Hypothalamus (tissue), 51 donors: ENCODE data around the gene PPP3CA.
"Not testable (repeated sequence)": the region's sequence is repeated elsewhere in the genome, so short reads cannot be mapped to it uniquely, and the experiment has no call there.

Source experiments
- DNase-seq, 51 donors: peaks; one replicate each; lab custom pipeline; 2025; lab: John Stamatoyannopoulos, UW

PPP3CA gene

DNA sequence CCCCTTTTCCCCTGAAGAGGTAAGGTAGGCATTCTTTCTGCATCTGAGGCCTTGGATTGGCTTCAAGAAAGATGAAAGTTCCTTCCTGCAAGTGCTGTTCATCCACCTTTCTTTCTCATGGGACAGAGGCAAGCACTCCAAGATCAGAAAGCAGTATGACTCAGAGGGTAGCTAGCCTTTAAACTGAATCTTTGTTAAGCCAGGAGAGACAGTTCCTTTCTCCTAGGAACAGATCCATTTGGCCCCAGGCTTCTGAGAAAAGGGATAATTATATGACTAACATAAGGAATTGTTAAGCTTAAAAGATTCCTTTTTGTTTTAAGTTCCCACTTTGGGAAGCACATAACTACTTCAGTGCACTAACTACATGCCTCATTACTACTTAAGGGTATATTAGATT lies 192.0 kb downstream of the PPP3CA start:
- DNase-seq, result no peak

DNA sequence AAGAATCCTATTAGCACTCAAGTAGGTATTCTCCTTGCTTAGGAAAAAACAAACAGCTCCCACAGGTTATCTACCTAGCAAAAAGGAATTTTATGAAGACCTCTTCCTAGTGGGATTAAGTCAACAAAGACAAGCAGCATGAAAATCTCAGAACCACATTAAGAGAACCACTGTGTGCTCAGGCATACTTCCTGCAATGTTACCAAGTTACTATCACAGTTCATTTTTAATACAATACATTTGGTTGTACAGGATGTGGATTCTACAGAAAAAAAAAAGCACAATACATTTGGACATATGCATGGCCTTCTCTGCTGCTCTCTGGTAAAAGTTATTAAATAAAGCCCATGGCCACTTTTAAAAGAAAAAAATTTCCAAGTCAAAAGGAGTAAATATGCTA lies 193.7 kb downstream of the PPP3CA start:
- DNase-seq, result no peak

DNA sequence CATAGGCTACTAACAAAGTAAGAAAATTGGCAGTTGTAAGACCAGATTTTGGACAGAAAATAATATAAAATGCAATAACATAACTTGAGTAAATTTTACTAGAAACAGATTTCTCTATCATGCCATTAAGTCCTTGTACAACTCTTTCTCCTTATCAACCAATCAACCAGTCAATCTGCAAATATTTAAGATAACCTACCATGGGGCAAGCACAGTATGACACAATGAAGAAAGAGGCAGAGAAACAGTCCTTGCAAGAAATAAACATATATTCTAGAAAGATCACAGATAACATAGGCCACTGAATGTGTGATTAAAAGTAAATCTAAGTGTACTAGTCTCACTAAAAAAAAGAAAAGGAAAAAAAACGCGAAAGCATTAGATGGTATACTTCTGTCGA lies 194.8 kb downstream of the PPP3CA start:
- no peak for DNase-seq

DNA sequence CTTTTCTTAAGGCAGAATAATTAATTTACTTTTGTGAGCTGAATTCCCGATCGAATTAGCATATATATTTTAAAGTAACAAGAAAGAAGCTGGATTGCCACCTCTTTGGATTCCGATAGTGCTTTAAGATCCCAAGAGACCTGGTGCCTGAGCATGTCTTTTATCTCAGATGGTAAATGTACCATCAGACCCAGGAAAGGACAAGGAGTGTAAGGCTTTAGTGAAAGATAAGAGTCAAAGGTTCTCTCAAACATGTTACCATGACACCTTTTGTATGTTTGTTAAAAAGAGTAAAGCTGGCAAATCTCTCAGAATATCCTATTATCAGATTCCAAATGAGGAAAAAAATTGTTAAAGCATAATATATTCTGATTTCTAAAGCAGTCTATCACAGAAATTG lies 198.8 kb downstream of the PPP3CA start:
- no peak for DNase-seq

DNA sequence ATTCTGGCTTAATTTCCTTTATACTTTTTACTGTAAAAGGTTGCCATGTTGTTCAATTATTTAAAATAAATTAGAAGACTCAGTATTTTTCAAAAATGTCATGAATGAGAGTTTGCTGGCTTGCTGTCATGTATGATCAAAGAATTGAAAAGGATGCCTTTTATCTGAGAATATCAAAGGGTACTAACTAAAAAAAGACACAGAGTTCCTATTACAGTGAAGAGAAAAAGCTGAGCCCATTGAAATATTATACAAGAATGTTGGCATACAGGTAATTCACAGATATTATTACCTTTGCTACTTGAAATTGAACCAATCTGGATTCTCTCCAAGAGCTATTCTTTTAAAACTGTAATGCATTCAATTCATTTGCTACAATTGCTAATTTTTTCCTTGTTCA lies 200.0 kb downstream of the PPP3CA start:
- DNase-seq, result no peak

DNA sequence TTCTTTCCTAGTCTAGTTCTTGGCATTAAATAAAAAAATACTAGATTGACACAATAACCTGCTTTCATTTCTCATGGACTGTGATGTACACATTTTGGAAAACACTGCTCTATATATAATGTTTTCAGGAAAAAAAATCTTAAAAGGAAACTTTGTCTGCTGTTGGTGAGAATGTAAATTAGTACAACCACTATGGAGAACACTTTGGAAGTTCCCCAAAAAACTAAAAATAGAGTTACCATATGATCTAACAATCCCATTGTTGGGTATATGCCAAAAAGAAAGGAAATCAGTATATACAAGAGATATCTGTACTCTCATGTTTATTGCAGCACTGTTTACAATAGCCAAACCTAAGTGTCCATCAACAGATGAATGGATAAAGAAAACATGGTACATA lies 202.3 kb downstream of the PPP3CA start:
- no peak for DNase-seq

DNA sequence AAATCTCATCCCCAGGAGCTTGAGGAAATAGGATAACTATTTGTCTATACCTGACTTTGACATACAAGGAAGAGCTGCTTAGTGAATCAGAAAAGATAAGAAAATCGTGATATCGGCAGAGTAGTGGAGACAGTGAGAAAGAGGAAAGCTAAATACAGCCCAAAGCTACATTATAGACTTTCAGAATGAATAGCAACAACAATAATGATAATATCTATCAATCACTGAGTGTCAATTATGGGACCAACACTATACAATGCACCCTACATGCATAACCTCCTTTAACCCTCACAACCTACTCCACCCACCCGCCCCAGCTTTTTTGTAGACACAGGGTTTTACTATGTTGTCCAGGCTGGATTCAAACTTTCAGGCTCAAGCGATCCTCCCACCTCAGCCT lies 205.1 kb downstream of the PPP3CA start:
- DNase-seq, result no peak

DNA sequence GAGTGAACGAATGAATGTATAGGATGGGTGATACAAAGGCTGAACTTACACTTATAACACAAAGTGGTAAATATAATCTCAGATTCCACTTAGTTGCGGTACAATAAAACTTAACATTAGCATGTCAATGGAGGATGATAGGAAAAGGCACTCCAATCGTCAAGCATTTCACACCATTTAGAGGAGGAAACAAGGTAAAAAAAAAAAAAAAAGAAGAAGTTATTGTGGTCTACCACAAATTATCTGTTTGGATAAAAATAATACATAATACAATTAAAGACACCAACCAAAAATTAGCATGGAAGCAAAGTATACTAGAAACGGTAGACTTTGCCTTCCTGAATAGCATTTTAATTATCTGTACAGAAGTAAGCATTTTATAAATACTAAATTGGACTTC lies 205.5 kb downstream of the PPP3CA start:
- no peak for DNase-seq

DNA sequence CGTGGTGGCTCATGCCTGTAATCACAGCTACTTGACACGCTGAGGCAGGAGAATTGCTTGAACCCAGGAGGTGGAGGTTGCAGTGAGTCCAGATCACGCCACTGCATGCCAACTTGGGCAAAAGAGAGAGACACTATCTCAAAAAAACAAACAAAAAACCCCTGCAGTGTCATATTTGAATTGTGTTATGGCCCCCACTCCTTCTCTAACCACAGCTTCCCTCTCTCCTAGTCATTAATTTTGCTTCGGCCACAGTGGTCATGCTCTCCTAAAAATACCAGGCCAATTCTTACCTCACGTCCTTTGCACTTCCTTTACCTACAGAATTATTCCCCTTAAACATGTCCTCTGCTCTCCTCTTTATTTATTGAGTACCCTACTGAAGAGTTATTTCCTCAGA lies 206.1 kb downstream of the PPP3CA start:
- DNase-seq, result no peak

DNA sequence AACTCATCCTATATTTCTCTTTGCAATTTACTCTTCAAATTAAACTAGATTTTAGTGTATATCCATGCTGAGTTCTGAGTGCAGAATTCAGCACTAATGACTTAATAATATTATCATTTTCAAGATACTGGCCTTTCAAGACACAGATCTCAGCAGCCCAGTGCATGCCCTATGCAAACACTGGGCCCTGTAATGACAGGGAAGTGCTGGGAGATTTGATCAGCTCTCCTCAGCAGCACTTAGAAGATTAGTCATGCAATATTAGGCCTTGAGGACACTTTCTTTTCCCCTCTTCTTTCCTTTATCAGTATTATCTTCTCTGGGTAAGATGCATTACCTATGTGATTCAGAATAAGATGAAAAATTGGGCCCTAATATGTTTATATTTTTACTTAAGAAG lies 207.1 kb downstream of the PPP3CA start:
- no peak for DNase-seq

DNA sequence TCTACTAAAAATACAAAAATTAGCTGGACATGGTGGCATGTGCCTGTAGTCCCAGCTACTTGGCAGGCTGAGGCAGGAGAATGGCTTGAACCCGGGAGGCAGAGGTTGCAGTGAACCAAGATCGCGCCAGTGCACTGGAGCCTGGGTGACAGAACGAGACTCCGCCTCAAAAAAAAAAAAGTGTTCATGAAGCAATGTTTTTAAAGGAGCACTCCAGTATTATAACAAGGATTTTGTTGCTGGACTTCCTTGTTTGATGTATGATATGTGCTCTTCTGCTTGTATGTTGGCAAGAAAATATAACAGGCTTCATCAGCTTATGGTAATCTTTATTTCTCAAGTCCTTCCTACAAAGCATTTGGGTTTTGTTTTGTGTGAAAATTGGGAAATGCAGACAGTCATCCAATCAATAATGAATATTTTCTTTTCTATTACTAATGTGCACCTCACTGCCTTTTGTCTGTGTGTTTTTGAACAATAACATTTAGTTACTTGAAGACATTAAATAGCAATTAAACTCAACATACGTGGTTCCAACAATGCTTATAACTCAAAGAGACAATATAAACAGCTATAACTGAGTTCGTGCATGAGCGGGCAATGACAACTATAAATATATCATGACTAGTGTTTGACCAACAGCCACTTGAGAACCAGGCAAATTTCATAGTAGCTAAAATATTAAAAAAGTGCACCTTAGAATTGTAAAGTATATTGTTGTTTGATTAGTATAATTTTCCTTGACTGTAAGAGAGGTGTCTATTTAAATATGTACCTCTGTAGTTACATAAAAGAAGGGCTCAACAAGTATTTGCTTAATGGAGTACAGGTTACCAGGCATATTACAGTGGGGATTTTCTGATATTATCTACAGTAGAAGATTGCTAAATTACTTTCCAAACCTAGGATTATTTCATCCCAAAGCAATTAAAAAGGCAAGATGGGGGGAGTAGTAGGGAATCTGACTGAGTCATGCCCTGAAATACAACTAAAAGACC lies 210.7 kb downstream of the PPP3CA start:
- DNase-seq, result no peak

DNA sequence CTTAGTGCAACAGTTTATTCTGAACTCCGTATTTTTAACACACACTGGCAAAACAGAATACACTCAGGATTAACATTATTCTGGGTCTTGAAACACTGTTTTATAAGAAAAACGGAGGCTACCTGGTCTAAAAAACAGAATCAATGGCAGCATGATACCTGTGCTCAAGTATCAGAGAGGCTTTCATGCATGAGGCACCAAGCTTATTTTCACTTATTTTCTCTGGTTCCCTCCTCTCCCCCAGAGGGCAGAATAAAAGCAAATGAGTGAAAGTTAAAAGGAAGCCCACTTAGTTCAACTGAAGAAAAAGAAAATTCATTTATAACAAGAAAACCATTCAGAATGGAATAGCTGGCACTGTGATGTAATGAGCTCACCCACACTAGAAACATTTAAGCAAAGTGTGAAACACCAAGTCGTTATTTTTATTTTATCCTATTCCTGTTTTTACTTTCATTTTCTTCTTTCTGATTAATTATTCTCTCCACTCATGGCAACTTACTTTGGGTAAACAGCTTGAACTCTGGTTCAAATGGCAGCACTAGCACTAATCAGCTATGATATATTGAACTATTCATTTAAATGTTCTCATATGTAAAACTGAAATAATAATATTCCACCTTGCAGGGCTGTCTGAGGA lies 211.8 kb downstream of the PPP3CA start:
- no peak for DNase-seq

DNA sequence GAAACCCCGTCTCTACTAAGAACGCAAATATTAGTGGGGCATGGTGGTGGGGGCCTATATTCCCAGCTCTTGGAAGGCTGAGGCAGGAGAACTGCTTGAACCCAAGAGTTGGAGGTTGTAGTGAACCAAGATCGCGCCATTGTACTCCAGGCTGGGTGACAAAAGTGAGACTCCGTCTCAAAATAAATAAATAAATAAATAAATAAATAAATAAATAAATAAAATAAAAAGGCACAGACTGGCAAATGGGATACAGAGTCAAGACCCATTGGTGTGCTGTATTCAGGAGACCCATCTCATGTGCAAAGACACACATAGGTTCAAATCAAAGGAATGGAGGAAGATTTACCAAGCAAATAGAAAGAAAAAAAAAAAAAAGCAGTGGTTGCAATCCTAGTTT lies 216.3 kb downstream of the PPP3CA start:
- not testable (repeated sequence) for DNase-seq

DNA sequence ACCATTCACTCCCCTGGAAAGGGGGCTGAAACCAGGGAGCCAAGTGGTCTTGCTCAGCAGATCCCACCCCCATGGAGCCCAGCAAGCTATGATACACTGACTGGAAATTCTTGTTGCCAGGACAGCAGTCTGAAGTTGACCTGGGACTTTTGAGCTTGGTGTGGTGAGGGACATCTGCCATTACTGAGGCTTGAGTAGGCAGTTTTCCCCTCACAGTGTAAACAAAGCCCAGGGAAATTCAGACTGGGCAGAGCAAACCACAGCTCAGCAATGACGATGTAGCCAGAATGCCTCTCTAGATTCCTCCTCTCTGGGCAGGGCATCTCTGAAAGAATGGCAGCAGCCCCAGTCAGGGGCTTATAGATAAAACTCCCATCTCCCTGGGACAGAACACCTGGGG lies 218.4 kb downstream of the PPP3CA start:
- DNase-seq, result not testable (repeated sequence)

DNA sequence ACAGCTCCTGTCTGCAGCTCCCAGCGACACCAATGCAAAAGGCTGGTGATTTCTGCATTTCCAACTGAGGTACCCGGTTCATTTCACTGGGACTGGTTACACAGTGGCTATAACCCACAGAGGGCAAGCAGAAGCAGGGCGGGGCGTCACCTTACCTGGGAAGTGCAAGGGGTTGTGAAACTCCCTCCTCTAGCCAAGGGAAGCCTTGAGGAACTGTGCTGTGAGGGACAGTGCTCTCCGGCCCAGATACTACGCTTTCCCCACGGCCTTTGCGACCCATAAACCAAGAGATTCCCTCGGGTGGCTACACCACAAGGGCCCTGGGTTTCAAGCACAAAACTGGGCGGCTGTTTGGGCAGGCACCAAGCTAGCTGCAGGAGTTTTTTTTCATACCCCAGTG lies 218.9 kb downstream of the PPP3CA start:
- DNase-seq, result no peak

DNA sequence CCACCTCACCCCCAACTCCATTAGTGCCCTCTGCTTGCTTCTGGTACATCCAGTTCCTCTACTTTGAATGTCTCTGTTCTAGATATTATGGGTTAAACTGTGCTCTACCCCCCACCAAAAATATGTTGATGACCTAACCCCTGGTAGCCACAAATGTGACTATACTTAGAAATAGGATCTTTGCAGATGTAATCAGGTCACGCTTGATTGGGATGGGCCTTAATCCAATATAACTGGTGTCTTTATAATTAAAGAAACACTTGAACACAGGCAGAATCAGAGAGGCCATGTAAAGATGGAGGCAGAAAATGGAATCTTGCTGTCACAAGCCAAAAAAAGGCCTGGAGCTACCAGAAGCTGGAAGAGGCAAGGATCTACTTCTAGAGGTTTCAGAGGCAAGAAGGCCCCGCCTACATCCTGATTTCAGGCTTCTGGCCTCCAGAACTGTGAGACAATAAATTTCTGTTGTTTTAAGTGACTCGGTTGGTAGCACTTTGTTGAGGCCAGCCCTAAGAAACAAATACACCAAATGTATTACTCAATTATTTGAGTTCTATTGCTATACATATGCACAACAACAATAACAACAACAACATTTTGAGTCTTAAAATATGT lies 220.0 kb downstream of the PPP3CA start:
- no peak for DNase-seq

DNA sequence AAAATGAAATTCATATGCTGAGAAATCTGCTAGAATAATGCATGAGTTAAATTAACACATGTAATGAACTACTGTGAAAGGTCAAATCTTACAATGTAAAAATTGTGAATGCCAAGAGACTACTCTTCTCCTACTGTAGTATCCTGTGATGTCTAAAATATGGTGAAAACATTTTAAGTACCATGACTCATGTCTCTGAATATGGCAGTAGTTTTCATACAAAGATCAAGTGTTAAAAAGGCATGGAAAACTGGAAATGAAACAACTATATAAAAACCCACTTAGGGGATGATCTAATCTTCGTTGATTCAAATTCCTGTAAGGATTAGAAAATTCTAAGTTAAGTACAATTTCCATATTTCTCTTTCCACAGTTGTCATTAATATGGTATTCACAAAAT lies 221.3 kb downstream of the PPP3CA start:
- DNase-seq, result no peak

DNA sequence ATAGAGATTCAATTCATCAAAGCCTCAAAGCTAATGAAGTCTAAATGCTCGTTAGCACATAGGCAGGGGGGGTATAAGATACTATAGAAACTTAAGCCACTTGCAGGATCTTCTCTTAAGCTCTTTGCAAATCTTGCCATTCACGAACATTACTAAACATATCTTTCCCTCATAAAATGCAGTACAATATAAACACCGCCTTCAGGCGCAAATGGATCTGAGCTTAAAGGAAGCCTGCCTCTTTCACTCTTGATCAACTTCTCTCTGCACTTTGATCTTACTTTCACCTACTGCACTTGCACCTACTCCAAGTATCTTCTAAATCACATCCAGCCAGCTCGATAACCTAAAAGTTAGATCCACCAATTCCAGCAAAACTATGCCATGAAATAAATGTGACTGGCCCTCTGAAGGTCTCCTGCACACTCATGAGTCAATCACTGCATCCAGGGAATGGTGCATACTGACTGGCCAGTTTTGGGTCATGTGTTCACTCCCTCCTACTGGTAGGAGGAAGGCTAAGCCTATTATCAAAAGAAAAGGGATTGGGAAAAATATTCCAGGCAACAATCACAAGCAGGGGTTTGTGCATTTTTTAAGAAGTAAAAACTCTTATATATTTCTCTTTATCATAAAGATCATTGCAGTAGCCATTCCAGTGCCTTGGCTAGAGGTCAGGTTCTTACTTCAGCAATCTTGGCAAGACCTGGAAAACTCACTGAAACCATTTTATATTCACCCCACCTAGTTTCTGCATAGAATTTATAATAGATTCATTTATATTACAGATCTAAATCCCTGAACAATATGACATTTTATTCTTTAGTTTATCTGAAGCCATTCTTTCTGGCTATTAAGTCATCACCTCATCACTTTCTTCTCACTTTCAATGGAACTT lies 222.0 kb downstream of the PPP3CA start:
- DNase-seq, result no peak

DNA sequence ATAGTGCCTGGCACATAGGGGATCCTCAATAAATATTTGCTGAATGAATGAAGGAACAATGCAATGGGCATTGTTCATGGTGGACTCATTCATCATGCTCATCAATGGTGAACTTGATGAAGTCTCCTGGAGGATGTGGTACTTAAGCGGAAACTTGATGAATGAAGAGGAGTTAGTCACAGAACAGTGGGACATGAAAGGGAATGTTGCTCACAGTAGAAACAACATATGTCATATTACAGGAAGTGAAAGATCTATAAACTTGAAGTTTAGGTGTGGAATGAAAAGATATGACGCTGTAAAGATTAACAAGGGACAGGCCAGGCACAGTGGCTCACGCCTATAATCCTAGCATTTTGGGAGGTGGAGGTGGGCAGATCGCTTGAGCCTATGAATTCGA lies 224.1 kb downstream of the PPP3CA start:
- no peak for DNase-seq

DNA sequence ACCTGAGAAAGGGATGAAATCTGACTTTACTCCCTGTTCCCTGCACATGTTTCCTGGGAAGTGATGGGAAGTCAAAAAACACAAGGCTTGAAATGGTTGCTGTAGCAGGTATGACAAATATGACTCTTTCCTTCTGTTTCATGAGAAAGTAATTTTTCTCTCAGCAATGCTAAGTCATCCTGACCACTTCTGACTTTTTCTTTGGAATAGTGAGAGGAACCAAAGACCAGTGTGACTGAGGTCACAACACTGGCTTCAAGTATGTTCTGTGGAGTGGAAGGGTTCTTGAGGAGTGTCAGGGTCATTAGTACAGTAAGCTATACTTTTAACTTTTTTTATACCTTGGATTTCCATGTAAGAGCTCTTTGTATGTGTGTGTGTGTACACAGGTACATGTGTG lies 225.3 kb downstream of the PPP3CA start:
- DNase-seq, result no peak

DNA sequence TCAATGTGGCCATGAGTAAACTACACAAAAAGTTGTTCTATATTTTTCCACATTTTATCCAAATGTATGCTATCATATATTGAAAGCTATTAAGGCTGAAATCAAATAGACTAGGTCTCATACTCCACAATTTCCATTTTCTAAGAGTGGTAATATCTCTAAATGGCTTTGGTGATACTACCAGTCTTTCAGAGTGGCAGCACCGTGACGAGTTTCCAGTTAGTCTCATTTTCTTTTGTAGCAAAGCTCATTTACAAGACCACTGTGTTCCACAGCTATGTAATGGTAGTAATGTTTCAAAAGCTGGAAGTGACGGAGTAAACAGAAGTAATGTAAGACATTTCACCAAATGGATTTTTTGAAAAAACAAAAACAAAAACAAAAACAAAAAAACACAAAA lies 228.2 kb downstream of the PPP3CA start:
- DNase-seq, result peak in 1 of 51 donors; percentile 31
